Tibial artery (tissue), 4 donors: ENCODE data around the gene FAM171A2.
A peak's percentile ranks its signal among the peaks of the same experiment; 100 is the strongest.

Experiments
- DNase-seq, 2 donors: peaks; one replicate each; pipeline ENCODE4 v3.0.0-alpha.2; 2019
- H3K27ac ChIP-seq, 2 donors: fragments of 200-600 bp; sonication (generic) in 1 of 2; 1 replicate in 1 of 2; 2 replicates in 1 of 2; pipeline ENCODE4 v1.5.1; 2018 to 2019; ENCODE audit warnings: mild to moderate bottlenecking in 1 of 2
- H3K27me3 ChIP-seq, 2 donors: fragments of 200-600 bp; sonication (generic) in 1 of 2; one replicate each; pipeline versions ENCODE4 v1.5.1 to v1.6.0; 2016 to 2019
- H3K36me3 ChIP-seq, 3 donors: fragments of 200-600 bp; sonication (generic) in 2 of 3; one replicate each; pipeline ENCODE4 v1.5.1; 2016 to 2019; ENCODE audit warnings: mild to moderate bottlenecking in 2 of 3
- H3K4me1 ChIP-seq, 4 donors: fragments of 200-600 bp; sonication (generic) in 2 of 4; 1 replicate in 3 of 4; 2 replicates in 1 of 4; pipeline ENCODE4 v1.5.1; 2016 to 2019
- H3K4me3 ChIP-seq, 2 donors: fragments of 200-600 bp; sonication (generic) in 1 of 2; 1 replicate in 1 of 2; 2 replicates in 1 of 2; pipeline ENCODE4 v1.5.1; 2018 to 2019; ENCODE audit warnings: mild to moderate bottlenecking in 2 of 2
- H3K9me3 ChIP-seq, 3 donors: fragments of 200-600 bp; sonication (generic) in 1 of 3; one replicate each; pipeline ENCODE4 v1.5.1; 2016 to 2019
- intact Hi-C: fragments of 100-400 bp; cut with DNase I; formaldehyde crosslinking; loops from one replicate; pipeline ENCODE4 v1.15.0; 2023; ENCODE audit warnings: low total_unique reads
- TF ChIP-seq, protein P1 (sequence below), 2 experiments: fragments of 200-600 bp in 1 of 2; fragments of 450-650 bp in 1 of 2; IDR thresholded peaks; one replicate each; pipeline ENCODE4 v1.5.1; 2017 to 2019; ENCODE audit warnings: antibody characterized with exemption in 2 of 2, mild to moderate bottlenecking in 1 of 2, moderate library complexity in 1 of 2

Gene FAM171A2

DNA sequence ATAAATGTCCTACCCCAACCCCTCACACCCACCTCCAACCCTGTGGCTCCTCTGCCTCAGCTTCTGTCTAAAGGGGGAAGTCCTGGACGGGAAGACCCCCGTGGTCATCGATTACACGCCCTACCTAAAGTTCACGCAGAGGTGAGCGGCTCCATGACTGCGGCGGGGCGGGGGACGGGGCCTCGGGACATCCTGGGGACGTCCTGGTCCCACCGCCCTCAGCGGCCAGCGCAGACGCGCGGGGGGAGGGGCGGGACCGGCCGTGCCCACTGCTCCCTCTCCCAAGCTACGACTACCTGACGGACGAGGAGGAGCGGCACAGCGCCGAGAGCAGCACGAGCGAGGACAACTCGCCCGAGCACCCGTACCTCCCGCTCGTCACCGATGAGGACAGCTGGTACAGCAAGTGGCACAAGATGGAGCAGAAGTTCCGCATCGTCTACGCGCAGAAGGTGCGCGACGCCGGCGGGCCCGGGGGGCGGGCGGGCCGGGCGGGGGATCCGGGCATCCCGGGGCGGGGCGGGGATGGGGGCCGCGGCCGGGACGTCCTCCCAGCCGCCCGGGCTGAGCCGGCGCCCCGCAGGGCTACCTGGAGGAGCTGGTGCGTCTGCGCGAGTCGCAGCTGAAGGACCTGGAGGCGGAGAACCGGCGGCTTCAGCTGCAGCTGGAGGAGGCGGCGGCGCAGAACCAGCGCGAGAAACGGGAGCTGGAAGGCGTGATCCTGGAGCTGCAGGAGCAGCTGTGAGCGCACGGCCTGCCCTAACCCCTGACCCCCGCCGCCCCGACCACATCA lies 48.6 kb downstream of the FAM171A2 start:
- no peaks in the 10 kb centered on the region for H3K9me3 ChIP-seq
- no peak overlapping the region for H3K27ac ChIP-seq
- DNase-seq: no peak
- peak overlapping the region in 1 of 2 donors; percentile 31 for H3K4me3 ChIP-seq
- H3K27me3 ChIP-seq: peaks cover 0 to 77% of the 10 kb centered on the region in 2 donors
- intact Hi-C loops: no loop called here
- H3K4me1 ChIP-seq: peaks cover 0 to 13% (median 12%) of the 10 kb centered on the region in 4 donors
- peaks cover 2 to 11% (median 11%) of the 10 kb centered on the region in 3 donors for H3K36me3 ChIP-seq
- TF ChIP-seq, protein P1, sequence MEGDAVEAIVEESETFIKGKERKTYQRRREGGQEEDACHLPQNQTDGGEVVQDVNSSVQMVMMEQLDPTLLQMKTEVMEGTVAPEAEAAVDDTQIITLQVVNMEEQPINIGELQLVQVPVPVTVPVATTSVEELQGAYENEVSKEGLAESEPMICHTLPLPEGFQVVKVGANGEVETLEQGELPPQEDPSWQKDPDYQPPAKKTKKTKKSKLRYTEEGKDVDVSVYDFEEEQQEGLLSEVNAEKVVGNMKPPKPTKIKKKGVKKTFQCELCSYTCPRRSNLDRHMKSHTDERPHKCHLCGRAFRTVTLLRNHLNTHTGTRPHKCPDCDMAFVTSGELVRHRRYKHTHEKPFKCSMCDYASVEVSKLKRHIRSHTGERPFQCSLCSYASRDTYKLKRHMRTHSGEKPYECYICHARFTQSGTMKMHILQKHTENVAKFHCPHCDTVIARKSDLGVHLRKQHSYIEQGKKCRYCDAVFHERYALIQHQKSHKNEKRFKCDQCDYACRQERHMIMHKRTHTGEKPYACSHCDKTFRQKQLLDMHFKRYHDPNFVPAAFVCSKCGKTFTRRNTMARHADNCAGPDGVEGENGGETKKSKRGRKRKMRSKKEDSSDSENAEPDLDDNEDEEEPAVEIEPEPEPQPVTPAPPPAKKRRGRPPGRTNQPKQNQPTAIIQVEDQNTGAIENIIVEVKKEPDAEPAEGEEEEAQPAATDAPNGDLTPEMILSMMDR (IDR thresholded peaks at IDR 0.05): no peak

DNA sequence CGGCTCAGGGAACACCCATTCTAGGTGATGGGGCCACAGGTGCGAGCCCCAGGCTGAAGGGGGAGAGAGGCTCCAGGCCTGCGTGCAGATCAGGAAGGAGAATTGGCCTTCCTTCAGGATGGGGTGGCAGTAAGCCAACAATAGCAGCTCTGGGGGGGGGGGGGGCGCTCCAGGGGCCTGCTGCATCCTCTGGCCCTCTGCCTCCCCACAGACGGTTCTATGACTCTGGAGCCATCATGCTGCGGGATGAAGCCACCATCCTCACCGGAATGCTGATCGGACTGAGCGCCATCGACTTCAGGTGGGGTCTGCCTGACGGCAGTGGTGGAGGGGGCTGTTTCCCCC lies 49.2 kb downstream of the FAM171A2 start:
- no peak overlapping the region for H3K4me3 ChIP-seq

DNA sequence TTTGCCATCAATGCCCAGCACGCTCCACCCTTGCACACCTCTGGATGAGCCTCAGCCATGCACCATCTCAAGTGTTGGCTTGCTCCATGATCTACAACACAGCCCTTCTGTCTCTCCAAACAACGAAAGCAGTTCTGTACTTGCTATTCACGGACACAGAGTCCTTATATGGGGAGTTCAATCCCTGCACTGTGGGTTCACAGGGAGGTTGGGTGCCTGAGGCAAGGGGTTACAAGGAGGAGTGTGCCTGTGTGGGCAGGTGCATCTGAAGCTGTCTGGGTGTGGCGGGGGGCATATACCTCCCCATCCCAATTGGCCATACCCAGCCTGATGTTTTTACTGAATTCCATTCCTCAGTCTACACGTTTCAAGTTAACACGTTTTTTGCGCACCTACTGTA lies 49.6 kb downstream of the FAM171A2 start:
- Histone ChIP-seq H3K27ac (no peak overlapping the region), H3K36me3 (peaks cover 0 to under 1% (median under 1%) of the 10 kb centered on the region in 3 donors), H3K4me1 (peaks cover 0 to 16% (median 12%) of the 10 kb centered on the region in 4 donors), H3K27me3 (peaks cover 0 to 81% of the 10 kb centered on the region in 2 donors), H3K9me3 (no peaks in the 10 kb centered on the region), H3K4me3 (no peak overlapping the region)
- intact Hi-C loops: no loop called here
- TF ChIP-seq, protein P1 (IDR thresholded peaks at IDR 0.05): no peak
- DNase-seq: no peak

More for the DNA sequence above, 49.2 kb downstream of the FAM171A2 start:
- H3K4me1 ChIP-seq: peaks cover 0 to 13% (median 12%) of the 10 kb centered on the region in 4 donors
- intact Hi-C loops: no loop called here
- TF ChIP-seq, protein P1 (IDR thresholded peaks at IDR 0.05): no peak
- no peak for DNase-seq
- H3K36me3 ChIP-seq: peaks cover 0 to 5% (median 5%) of the 10 kb centered on the region in 3 donors
- no peak overlapping the region for H3K27ac ChIP-seq
- peaks cover 0 to 81% of the 10 kb centered on the region in 2 donors for H3K27me3 ChIP-seq
- H3K9me3 ChIP-seq: no peaks in the 10 kb centered on the region

DNA sequence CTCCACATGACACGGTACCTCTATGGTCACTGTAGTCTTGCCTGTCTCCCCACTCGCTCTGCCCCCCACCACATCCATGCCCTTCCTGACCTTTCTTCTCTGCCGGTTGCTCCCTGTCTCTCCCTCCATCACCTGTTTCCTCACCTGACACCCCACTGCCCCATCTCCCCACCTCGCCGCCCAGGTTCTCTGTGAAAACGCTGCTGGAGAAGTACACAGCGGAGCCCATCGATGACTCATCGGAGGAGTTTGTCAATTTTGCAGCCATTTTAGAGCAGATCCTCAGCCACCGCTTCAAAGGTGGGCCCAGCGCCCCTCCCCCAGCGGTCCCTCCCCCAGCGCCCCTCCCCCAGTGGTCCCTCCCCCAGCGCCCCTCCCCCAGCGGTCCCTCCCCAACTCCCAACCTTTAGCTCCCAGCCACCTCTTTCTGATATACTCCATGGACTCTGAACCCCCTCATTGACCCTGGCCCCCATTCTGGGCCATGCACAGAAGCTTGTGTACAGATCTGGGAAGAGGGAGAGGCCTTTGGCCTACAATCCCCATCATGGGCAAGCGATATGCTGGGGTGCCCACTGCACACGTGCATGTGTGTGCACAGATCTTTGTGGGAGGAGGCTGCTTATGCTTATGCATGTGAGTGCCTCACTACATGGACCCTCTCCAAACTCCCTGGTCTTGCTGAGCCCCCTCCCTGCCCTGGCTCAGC lies 51.1 kb downstream of the FAM171A2 start:
- DNase-seq: no peak
- TF ChIP-seq, protein P1 (IDR thresholded peaks at IDR 0.05): no peak
- Histone ChIP-seq H3K4me1 (peaks cover 0 to 31% (median 27%) of the 10 kb centered on the region in 4 donors), H3K36me3 (no peaks in the 10 kb centered on the region), H3K27ac (no peak overlapping the region), H3K9me3 (no peaks in the 10 kb centered on the region), H3K4me3 (no peak overlapping the region), H3K27me3 (peaks cover 0 to 74% of the 10 kb centered on the region in 2 donors)
- intact Hi-C loops: no loop called here

DNA sequence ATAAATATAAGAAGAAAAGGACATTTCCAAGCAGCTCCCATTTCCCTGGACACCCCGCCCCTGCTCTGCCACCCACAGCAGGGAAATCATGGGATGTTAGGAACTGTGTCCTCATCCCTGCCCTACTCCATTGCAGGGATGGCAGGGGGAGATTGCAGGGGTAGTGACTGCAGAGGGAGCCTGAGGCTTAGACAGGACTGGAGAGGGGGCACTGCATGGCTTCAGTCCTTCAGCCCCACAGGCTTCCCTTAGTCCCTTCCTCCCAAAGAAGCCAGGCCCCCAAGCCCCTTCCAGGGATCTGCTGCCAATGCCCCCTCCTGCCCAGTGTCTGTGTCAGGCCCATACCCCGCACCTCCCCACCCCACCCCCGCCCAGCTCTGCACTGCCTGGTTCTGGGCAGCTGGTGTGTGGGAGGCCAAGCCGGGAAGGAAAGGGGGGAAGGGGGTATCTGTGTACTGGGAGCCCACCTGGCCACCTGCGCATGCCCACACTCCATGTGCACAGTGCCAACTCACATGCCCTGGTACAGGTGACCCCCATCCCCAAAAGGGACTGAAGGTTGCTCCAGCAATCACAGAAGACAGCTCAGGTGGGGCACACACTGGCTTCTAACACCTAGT lies 52.0 kb downstream of the FAM171A2 start:
- Histone ChIP-seq H3K4me3 (no peak overlapping the region), H3K4me1 (peaks cover 0 to 34% (median 29%) of the 10 kb centered on the region in 4 donors), H3K9me3 (no peaks in the 10 kb centered on the region), H3K27ac (no peak overlapping the region), H3K27me3 (peaks cover 0 to 75% of the 10 kb centered on the region in 2 donors), H3K36me3 (no peaks in the 10 kb centered on the region)
- TF ChIP-seq, protein P1 (IDR thresholded peaks at IDR 0.05): no peak
- intact Hi-C loops: no loop called here
- no peak for DNase-seq
